GM10266 (cell line): Measurements from ENCODE around the gene PPP4C.

Experiments
- DNase-seq: peaks from one replicate; pipeline ENCODE4 v3.0.0; 2012; ENCODE audit errors: extremely low spot score
- CTCF ChIP-seq: IDR thresholded peaks from 2 replicates; pipeline ENCODE4 v1.5.1; 2012; ENCODE audit warnings: mild to moderate bottlenecking, low read depth; ENCODE audit not compliant: control insufficient read depth, insufficient read depth; ENCODE audit errors: missing control alignments

The PPP4C gene

GRCh38 chr16:30084096-30084815, 8.5 kb downstream of the PPP4C start:
- TF ChIP-seq CTCF: no peak
- DNase-seq: no peak

DNA sequence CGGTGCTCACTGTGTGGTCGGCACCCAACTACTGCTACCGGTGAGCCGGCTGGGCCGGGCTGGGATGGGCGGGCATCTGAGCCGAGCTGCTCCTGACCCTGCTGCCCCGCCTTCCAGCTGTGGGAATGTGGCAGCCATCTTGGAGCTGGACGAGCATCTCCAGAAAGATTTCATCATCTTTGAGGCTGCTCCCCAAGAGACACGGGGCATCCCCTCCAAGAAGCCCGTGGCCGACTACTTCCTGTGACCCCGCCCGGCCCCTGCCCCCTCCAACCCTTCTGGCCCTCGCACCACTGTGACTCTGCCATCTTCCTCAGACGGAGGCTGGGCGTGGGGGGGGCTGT, 9.0 kb downstream of the PPP4C start:
- no peak for TF ChIP-seq CTCF
- no peak for DNase-seq

DNA sequence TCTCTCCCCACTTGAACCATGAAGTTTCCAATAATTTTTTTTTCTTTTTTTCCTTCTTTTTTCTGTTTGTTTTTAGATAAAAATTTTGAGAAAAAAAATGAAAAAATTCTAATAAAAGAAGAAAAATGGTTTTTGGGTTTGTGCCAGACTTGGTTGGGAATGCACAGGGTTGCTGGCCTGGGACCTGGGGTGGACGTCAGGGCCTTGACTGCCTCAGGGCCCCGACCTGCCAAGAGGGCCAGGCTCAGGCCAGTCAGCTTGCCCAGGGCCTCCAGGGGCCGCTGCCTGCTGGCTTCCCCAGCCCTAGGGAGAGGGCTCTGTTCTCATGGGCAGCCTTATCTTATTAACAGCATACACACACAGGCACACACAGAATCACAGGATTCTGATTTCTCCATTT, 9.5 kb downstream of the PPP4C start:
- no peak for DNase-seq
- TF ChIP-seq CTCF: no peak

DNA sequence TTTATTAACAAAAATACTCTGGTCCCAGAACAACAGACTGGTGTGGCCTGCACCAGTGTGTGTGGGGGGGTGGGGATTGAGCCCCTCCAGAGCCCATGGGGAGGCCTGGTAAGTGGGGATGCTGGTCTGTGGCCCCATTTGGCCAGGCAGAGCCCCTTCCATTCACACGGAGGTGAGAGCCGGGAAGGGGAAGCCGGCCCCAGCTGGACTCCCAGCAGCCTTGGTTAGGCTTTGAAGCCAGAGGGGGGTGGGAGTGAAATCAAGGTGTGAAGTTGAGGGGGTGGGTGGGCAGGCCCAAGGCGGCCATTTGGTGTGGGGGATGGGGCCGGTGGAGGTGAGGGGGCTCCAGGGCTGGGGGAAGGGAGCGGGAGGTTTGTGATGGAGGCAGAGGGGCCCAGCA, 10.0 kb downstream of the PPP4C start:
- DNase-seq: no peak
- TF ChIP-seq CTCF: no peak

- no peak for TF ChIP-seq CTCF
- no peak for DNase-seq
Observed at GRCh38 chr16:30086291-30087140, 10.7 kb downstream of the PPP4C start.

DNA sequence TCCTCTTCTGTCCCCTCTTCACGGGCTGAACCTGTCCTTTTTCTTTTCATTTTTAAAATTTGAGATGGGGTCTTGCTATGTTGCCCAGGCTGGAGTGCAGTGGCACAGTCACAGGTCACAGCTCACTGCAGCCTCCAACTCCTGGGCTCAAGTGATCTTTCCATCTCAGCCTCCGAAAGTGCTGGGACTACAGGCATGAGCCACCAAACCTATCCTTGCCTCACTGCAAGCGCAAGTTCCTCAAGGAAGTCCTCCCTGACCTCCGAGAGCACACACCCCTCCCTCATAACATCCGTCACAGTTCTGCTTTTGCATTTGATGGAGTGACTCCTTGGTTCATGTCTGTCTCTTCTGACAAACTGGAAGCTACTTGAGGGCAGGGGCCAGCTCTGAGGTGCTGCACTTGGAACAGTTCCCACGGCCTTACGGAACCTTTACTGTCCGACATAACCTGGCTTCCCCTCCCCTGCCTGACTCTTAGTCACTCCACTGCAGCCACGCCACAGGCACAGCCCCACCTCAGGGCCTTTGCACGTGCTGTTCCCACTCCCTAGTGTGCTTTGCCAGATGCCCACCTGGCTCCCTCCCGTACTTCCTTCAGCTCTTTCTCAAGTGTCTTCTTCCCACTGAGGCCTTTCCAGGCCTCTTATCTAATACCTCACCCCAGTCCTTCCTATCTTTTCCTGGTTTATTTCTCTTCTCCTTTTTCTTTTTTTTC, 11.5 kb downstream of the PPP4C start:
- DNase-seq: no peak

More for the DNA sequence above, 11.5 kb downstream of the PPP4C start:
- TF ChIP-seq CTCF: no peak
